H1 (cell line): ENCODE results near the gene CYP2S1. TPM values are rescaled to one million over a fixed set of nuclear protein-coding genes. Genes with fewer than 3 reads are reported as not detected.
A peak's percentile ranks its signal among the peaks of the same experiment; 100 is the strongest.

ENCODE experiments used
- CTCF ChIA-PET: fragments of 300-600 bp; sonication (Branson Sonifier 250); formaldehyde crosslinking; loops from one replicate; lab custom pipeline; 2021; ENCODE audit not compliant: partially characterized antibody; lab: Charles Lee
- POLR2A ChIA-PET: fragments of 300-600 bp; sonication (Branson Sonifier 250); formaldehyde crosslinking; loops from one replicate; lab custom pipeline; 2021; ENCODE audit warnings: inconsistent platforms; ENCODE audit not compliant: partially characterized antibody; lab: Charles Lee
- DNase-seq, 2 experiments: peaks; one replicate each; pipeline versions ENCODE4 v3.0.0 to v3.0.0-alpha.2; 2010 to 2022; ENCODE audit warnings: low spot score in 2 of 2, low read depth in 1 of 2, mixed read lengths in 1 of 2
- FAIRE-seq: peaks from 2 replicates; lab custom pipeline; 2011; peaks lifted over from hg19 to GRCh38; lab: Jason Lieb, UNC
- H2AFZ ChIP-seq: 2 replicates; pipeline ENCODE4 v1.8.1; 2012; ENCODE audit warnings: low read length, inconsistent platforms
- H2AK5ac ChIP-seq: 2 replicates; pipeline ENCODE4 v1.6.1; 2013; ENCODE audit warnings: low read depth, low read length
- H2BK120ac ChIP-seq: replicated peaks from 2 replicates; pipeline ENCODE3; 2013; ENCODE audit warnings: low read depth, low read length, inconsistent platforms
- H2BK12ac ChIP-seq: 2 replicates; pipeline ENCODE4 v1.6.1; 2013; ENCODE audit warnings: low read depth, low read length
- H2BK15ac ChIP-seq: 2 replicates; pipeline ENCODE4 v1.6.1; 2013; ENCODE audit warnings: low read length
- H2BK20ac ChIP-seq: 2 replicates; pipeline ENCODE4 v1.6.1; 2013; ENCODE audit warnings: low read length
- H2BK5ac ChIP-seq: 2 replicates; pipeline ENCODE4 v1.6.1; 2013; ENCODE audit warnings: low read depth, low read length
- H3K14ac ChIP-seq: 2 replicates; pipeline ENCODE4 v1.6.1; 2013; ENCODE audit warnings: inconsistent platforms; ENCODE audit not compliant: insufficient read length
- H3K18ac ChIP-seq: 2 replicates; pipeline ENCODE4 v1.6.1; 2013; ENCODE audit warnings: low read length; ENCODE audit errors: extremely low read depth
- H3K23ac ChIP-seq: 2 replicates; pipeline ENCODE4 v1.6.1; 2013; ENCODE audit warnings: inconsistent platforms; ENCODE audit not compliant: insufficient read length
- H3K23me2 ChIP-seq: 2 replicates; pipeline ENCODE4 v1.6.1; 2013; ENCODE audit warnings: low read depth, low read length
- H3K27ac ChIP-seq: 2 replicates; pipeline ENCODE4 v1.6.1; 2011; ENCODE audit warnings: low read depth, low read length, inconsistent platforms
- H3K27me3 ChIP-seq, 4 experiments: replicated peaks in 1 of 4; 1 replicate in 1 of 4; 2 replicates in 3 of 4; pipeline versions ENCODE4 v1.6.1 to v1.8.1; 2011 to 2013; ENCODE audit warnings: low read length in 3 of 4, mild to moderate bottlenecking in 3 of 4, inconsistent platforms in 2 of 4, mixed read lengths in 2 of 4, moderate library complexity in 1 of 4; ENCODE audit not compliant: control insufficient read depth in 3 of 4, insufficient read depth in 3 of 4; ENCODE audit errors: extremely low read depth in 1 of 4
- H3K36me3 ChIP-seq, 4 experiments: 2 replicates each; pipeline versions ENCODE4 v1.6.1 to v1.8.1; 2011 to 2013; ENCODE audit warnings: mild to moderate bottlenecking in 4 of 4, low read length in 3 of 4, moderate library complexity in 2 of 4, control low read depth in 1 of 4, inconsistent platforms in 1 of 4; ENCODE audit not compliant: insufficient read depth in 4 of 4, control insufficient read depth in 2 of 4
- H3K4ac ChIP-seq: replicated peaks from 2 replicates; pipeline ENCODE3; 2013; ENCODE audit warnings: low read length, low read depth, mixed read lengths, inconsistent platforms; ENCODE audit not compliant: insufficient read length
- H3K4me1 ChIP-seq, 4 experiments: replicated peaks in 1 of 4; 1 replicate in 1 of 4; 2 replicates in 3 of 4; pipeline versions ENCODE4 v1.6.1 to v1.8.1; 2011 to 2013; ENCODE audit warnings: low read length in 3 of 4, inconsistent platforms in 2 of 4, mixed read lengths in 1 of 4; ENCODE audit not compliant: insufficient read depth in 4 of 4, control insufficient read depth in 3 of 4
- H3K4me2 ChIP-seq, 2 experiments: 2 replicates each; pipeline versions ENCODE4 v1.6.1 to v1.8.1; 2011 to 2013; ENCODE audit warnings: low read depth in 2 of 2, low read length in 2 of 2, control low read depth in 1 of 2, inconsistent platforms in 1 of 2, mild to moderate bottlenecking in 1 of 2; ENCODE audit not compliant: insufficient read depth in 1 of 2
- H3K4me3 ChIP-seq, 4 experiments: fragments of 200-600, 300-600 bp in 1 of 4; sonication (generic), shearing (Covaris generic), sonication (Bioruptor Twin) in 1 of 4; 2 replicates each; pipeline versions ENCODE4 v1.5.1 to v1.8.1; 2011 to 2016; ENCODE audit warnings: low read length in 4 of 4, low read depth in 3 of 4, control low read depth in 2 of 4, inconsistent platforms in 2 of 4, mild to moderate bottlenecking in 2 of 4, mixed read lengths in 1 of 4, moderate library complexity in 1 of 4; ENCODE audit not compliant: insufficient read depth in 2 of 4; ENCODE audit errors: extremely low read depth in 1 of 4
- H3K56ac ChIP-seq: replicated peaks from 2 replicates; pipeline ENCODE3; 2013; ENCODE audit warnings: low read depth, mild to moderate bottlenecking, mixed read lengths, low read length, inconsistent platforms; ENCODE audit not compliant: insufficient read length
- H3K79me1 ChIP-seq: 2 replicates; pipeline ENCODE4 v1.6.1; 2013; ENCODE audit warnings: low read depth, low read length, control low read depth
- H3K79me2 ChIP-seq, 2 experiments: 2 replicates each; pipeline versions ENCODE4 v1.6.1 to v1.8.1; 2012 to 2013; ENCODE audit warnings: low read length in 2 of 2, mild to moderate bottlenecking in 2 of 2, inconsistent platforms in 1 of 2; ENCODE audit not compliant: insufficient read depth in 2 of 2, control insufficient read depth in 1 of 2
- H3K9ac ChIP-seq, 4 experiments: replicated peaks in 1 of 4; 1 replicate in 1 of 4; 2 replicates in 3 of 4; pipeline versions ENCODE4 v1.6.1 to v1.8.1; 2011 to 2013; ENCODE audit warnings: low read depth in 3 of 4, low read length in 3 of 4, control low read depth in 2 of 4, mild to moderate bottlenecking in 2 of 4, moderate library complexity in 2 of 4, inconsistent platforms in 1 of 4; ENCODE audit errors: extremely low read depth in 1 of 4
- H3K9me3 ChIP-seq, 2 experiments: 2 replicates each; pipeline versions ENCODE4 v1.6.1 to v1.8.1; 2012 to 2013; ENCODE audit warnings: mild to moderate bottlenecking in 2 of 2, moderate library complexity in 2 of 2, control low read depth in 1 of 2, inconsistent platforms in 1 of 2, low read depth in 1 of 2, low read length in 1 of 2, mixed read lengths in 1 of 2; ENCODE audit not compliant: insufficient read depth in 2 of 2
- H4K20me1 ChIP-seq, 2 experiments: replicated peaks in 1 of 2; 2 replicates each; pipeline versions ENCODE3 to v1.8.1; 2011 to 2013; ENCODE audit warnings: inconsistent platforms in 2 of 2, low read length in 2 of 2, mild to moderate bottlenecking in 1 of 2; ENCODE audit not compliant: insufficient read depth in 2 of 2, control insufficient read depth in 1 of 2
- H4K5ac ChIP-seq: 2 replicates; pipeline ENCODE4 v1.6.1; 2013; ENCODE audit warnings: low read length, low read depth, mixed read lengths, inconsistent platforms; ENCODE audit not compliant: insufficient read length
- H4K8ac ChIP-seq: 2 replicates; pipeline ENCODE4 v1.8.0; 2013; ENCODE audit warnings: mild to moderate bottlenecking, moderate library complexity, low read length, inconsistent platforms; ENCODE audit not compliant: insufficient read depth; ENCODE audit errors: extremely low read depth
- H4K91ac ChIP-seq: replicated peaks from 2 replicates; pipeline ENCODE3; 2013; ENCODE audit warnings: low read length, mixed read lengths, inconsistent platforms; ENCODE audit not compliant: insufficient read length
- KDM1A ChIP-seq: fragments of 200-600, 300-600 bp; sonication (generic); IDR thresholded peaks from 2 replicates; pipeline ENCODE4 v1.7.1; 2016; ENCODE audit warnings: mild to moderate bottlenecking, low read length, borderline replicate concordance
- NRF1 ChIP-seq: IDR thresholded peaks from 2 replicates; pipeline ENCODE4 v1.6.1; 2011; ENCODE audit warnings: mild to moderate bottlenecking, low read depth, low read length, improper control_type of control experiment
- WGBS, 2 experiments: shearing (Covaris generic) in 1 of 2; methylation state at CpG; one replicate each; pipeline versions ENCODE4 v1.1.6 to v1.1.7; 2013 to 2015; ENCODE audit warnings: low lambda C conversion rate in 2 of 2, mixed read lengths in 2 of 2, inconsistent platforms in 1 of 2, low coverage in 1 of 2, missing lambda C conversion rate in 1 of 2; ENCODE audit not compliant: insufficient replicate concordance in 2 of 2, insufficient coverage in 1 of 2, insufficient read length in 1 of 2; ENCODE audit errors: extremely low coverage in 1 of 2, missing lambda C conversion rate in 1 of 2; 5-methylcytosine and 5-hydroxymethylcytosine counted together
- polyA plus RNA-seq, 7 experiments: library from polyadenylated mRNA; depleted of rRNA in 3 of 7; stranded (reverse) in 5 of 7; unstranded in 2 of 7; fragments of >200 nt in 5 of 7; fragments of 200-250 nt in 2 of 7; gene quantifications; 1 replicate in 5 of 7; 2 replicates in 1 of 7; 4 replicates in 1 of 7; pipeline versions ENCODE4 v1.2.1 to v1.2.3, GENCODE V29; 2011 to 2013; ENCODE audit warnings: missing spikeins in 2 of 7, mixed read lengths in 2 of 7
- total RNA-seq: library from RNA; stranded (reverse); fragmentation: NEBNext Ultra II Directional; extraction: Animal tissue kit (Norgen Biotek cat#: 25700); gene quantifications from 2 replicates; pipeline ENCODE4 v1.2.1, GENCODE V29; 2021

Gene CYP2S1
- total and polyA plus RNA-seq, 2 of the 8 experiments (the other 6 are each of a cell fraction or from before 2014, with no cell fraction given), result 97.9 to 245 TPM

DNA sequence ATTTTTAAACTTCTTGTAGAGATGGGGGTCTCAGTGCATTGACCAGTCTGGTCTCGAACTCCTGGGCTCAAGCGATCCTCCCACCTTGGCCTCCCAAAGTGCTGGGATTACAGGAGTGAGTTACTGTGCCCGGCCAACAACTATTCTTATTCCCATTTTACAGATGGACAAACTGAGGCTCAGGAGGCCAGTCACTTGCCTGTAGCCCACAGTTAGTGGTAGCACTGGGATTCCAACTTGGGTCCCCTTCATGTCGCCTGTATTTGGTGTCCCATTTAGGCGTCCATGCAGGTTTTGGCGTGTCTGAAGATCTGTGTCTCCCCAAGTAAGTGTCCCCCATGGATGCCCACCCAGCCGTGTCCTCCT lies 25.2 kb downstream of the CYP2S1 start:
- peaks cover 0 to 18% of the 10 kb centered on the region in 2 experiments; a peak in 2 of 4 replicates for H3K79me2 ChIP-seq
- H2BK5ac ChIP-seq, result peak overlapping the region; percentile 96
- H3K4me1 ChIP-seq, result peaks cover 0 to 11% (median 9%) of the 10 kb centered on the region in 4 experiments; a peak in 6 of 7 replicates
- peaks cover 8% of the 10 kb centered on the region for H3K23me2 ChIP-seq
- no peaks in the 10 kb centered on the region for H3K9me3 ChIP-seq
- H3K79me1 ChIP-seq, result peaks cover 2% of the 10 kb centered on the region; the same call in 1 of the 2 replicates
- H3K18ac ChIP-seq, result peak overlapping the region; percentile 92
- H4K5ac ChIP-seq, result peak overlapping the region; percentile 89
- H2BK12ac ChIP-seq, result peak overlapping the region; percentile 90
- WGBS, 2 experiments, result 71% methylated on average over 7 of the region's 7 CpGs; no CpG with 5 or more reads in 1 of the 2 experiments
- POLR2A ChIA-PET, result interaction anchor here (0.6 to 3.3 kb wide), 15 partner anchors 9 to 128 kb away, joined by 3 to 32 read pairs (median 4); partner anchors contain the start of genes CCDC97, CYP2S1 and HNRNPUL1
- DNase-seq (no peak), FAIRE-seq (no peak)
- peak overlapping the region in 1 of 4 experiments; percentile 28; a peak in 1 of 7 replicates for H3K9ac ChIP-seq
- H2AFZ ChIP-seq, result no peak overlapping the region; the same call in 1 of the 2 replicates
- H4K8ac ChIP-seq, result peak overlapping the region; percentile 90; the same call in 1 of the 2 replicates
- peak overlapping the region; percentile 98 for H4K91ac ChIP-seq
- no peak overlapping the region for H3K23ac ChIP-seq
- peak overlapping the region; percentile 56; the same call in 1 of the 2 replicates for H3K27ac ChIP-seq
- H3K4me2 ChIP-seq, result peak overlapping the region; percentile 87 to 93
- 0 out of 2 replicates have a peak overlapping the region, but pooled peaks have one; percentile 45 for H2AK5ac ChIP-seq
- CTCF ChIA-PET, result interaction anchor here (0.6 to 3.6 kb wide), 8 partner anchors 15 to 136 kb away, joined by 3 to 10 read pairs (median 4); no protein-coding TSS in a partner anchor
- peak overlapping the region in 3 of 4 experiments; percentile 22 to 89 (median 69); a peak in 4 of 8 replicates for H3K4me3 ChIP-seq
- no peaks in the 10 kb centered on the region for H4K20me1 ChIP-seq
- H2BK20ac ChIP-seq, result peak overlapping the region; percentile 95; the same call in 1 of the 2 replicates
- H3K56ac ChIP-seq, result peak overlapping the region; percentile 75
- no peak overlapping the region for H2BK120ac ChIP-seq
- peak overlapping the region; percentile 74 for H2BK15ac ChIP-seq
- H3K14ac ChIP-seq, result no peak overlapping the region
- no peaks in the 10 kb centered on the region; a peak in 1 of 7 replicates for H3K27me3 ChIP-seq
- peaks cover 0 to 11% (median 3%) of the 10 kb centered on the region in 4 experiments; a peak in 4 of 8 replicates for H3K36me3 ChIP-seq
- TF ChIP-seq KDM1A, result peak; percentile 89
- no peak for TF ChIP-seq NRF1
- peak overlapping the region; percentile 76 for H3K4ac ChIP-seq
